GM19395 (cell line): ENCODE data around the gene BUB3.
"Not testable (repeated sequence)": the region's sequence is repeated elsewhere in the genome, so short reads cannot be mapped to it uniquely, and the experiment has no call there.

Source experiments
- ATAC-seq: cut with Tn5 transposase; IDR thresholded peaks from one replicate; pipeline ENCODE4 v1.9.1; 2021; ENCODE audit warnings: mild to moderate bottlenecking, moderate library complexity; ENCODE audit not compliant: unreplicated experiment

BUB3 gene

DNA sequence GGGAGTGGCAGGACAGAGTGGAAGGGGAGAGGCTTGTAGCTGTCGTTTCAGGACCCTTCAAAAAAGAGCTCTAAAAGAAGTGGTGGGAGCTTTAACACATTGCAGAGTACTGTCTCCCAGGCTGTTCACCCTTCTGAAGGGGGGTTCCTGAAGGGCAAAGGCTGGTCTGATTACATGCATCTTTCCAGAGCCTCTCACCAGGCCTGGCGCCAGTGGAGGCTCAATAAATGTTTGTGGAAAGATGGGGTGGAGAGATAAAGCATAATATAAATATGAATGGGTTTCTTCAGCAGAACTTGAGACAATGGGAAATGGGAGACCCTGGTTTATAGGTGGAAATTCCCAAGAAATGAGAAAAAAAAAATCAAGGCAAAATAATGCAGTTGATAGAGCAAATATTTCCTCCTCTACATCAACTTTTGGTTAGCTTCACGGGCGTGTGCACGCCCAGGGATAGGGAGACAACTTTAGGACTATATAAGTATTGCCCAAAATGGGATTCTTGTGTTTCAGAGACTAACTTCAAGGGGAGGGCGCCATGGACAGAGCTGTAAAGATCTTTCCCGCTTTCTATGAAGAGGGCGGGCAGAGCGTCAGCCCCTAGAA, 613 bp upstream of the BUB3 start:
- no peak for ATAC-seq

DNA sequence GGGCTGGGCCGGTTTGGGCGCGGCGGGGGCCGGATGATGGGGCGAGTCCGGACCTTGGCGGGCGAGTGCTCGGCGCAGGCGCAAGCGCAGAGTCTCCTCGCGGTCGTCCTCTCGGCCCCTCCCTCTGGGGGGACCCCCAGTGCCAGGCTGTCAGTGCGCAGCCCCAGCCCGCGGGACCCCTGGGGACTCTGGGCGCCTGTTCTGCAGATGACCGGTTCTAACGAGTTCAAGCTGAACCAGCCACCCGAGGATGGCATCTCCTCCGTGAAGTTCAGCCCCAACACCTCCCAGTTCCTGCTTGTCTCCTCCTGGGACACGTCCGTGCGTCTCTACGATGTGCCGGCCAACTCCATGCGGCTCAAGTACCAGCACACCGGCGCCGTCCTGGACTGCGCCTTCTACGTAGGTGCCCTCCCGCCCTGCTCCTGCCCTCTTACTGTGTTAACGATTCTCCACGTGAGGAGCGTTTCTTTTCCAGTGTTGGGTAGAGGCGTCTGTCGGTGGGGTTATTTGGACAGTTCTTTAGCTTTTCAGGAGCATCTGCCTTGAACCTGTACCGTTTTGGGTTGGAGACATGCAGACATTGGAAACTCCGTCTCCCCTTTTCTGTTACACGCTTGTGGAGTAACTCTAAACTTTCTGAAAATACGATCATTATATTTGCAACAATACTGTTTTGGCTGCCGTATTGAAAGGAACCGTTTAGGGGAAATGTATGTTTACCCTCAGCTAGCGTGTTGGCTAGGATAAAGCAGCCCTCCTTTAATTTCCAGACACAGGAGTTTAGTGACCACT, 706 bp downstream of the BUB3 start:
- ATAC-seq = peak; percentile 49

DNA sequence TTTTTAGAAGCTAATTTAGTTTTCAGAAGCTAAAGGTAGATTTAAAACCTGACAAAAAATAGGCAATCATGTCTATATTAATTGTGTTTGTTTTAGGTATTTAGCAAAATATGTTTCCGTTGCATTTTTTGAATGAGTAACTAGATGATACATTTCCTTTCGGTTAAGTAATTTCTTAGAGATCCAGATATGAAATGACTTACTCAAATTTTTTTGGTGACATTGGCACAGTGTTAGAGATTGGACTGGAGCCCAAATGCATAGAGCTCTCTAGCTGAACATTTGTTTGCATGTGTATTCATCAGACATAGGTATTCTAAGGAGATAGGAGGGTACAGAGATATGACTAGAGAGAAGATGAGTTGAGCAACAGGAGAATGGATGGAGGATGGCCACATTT, 1.9 kb downstream of the BUB3 start:
- ATAC-seq = no peak

DNA sequence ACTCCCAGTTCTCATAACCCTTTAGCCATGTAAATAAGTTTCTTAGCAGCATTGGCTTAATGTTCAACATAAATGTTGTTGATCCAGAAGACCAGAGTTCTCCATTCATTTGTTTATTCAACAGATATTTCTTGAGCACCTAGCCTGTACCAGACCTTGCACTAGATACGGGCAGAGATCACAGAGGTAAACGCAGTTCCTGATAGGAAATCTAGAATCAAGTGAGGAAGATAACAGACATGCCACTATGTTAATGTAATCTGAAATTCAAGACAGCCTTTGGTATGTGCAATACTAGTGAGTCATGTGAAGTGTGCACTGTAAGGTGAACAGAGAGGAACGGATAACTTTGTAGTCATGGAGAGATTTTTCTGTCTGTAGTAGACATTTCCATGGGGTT, 3.0 kb downstream of the BUB3 start:
- no peak for ATAC-seq

DNA sequence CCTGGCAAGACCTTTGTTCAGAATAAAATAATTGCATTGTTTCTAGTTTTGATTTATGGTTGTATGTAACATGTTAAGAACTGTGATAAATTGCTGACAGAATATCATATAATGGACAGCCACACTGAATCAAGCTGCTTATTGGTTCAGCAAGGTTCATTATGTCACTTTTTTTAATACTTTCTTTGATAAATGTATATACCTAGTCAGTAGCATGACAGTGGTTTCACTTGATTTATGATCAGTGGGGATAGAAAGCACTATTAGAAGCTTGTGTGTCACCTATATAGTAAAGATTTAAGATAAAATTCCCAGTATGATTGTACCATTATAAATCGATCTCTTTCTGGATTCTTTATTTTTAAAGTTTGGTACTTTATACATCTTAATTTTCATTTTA, 4.5 kb downstream of the BUB3 start:
- ATAC-seq = no peak

DNA sequence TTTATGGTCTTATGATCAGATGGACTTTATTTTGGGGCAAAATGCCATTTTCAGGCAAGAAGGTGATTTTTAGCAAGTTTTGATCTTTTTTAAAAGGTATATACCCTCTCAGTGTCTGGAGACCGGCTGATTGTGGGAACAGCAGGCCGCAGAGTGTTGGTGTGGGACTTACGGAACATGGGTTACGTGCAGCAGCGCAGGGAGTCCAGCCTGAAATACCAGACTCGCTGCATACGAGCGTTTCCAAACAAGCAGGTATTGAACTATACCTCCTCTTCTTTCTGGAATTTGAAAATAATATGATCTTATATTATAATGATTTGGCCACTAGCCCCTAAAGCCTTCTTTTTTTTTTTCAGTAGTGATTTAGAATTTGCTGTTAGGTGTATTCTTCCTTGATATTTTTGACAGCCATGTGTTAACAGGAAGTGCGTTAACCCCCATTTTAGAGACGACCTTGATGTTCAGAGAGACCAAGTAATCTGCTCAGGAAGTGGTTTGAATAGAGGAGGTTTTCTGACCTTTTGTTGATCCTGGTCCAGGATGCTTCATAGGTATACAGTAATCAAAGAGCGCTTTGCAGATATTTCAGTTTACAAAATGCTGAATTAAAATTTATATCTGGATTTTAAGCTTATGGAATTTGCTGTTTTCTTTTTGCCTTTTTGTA, 6.2 kb downstream of the BUB3 start:
- ATAC-seq = no peak

DNA sequence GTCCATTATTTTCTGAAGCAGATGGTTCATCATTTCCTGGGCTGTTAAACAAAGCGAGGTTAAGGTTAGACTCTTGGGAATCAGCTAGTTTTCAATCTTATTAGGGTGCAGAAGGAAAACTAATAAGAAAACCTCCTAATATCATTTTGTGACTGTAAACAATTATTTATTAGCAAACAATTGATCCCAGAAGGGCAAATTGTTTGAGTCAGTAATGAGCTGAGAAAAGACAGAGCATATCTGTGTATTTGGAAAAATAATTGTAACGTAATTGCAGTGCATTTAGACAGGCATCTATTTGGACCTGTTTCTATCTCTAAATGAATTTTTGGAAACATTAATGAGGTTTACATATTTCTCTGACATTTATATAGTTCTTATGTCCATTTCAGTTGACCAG, 10.1 kb downstream of the BUB3 start:
- no peak for ATAC-seq

DNA sequence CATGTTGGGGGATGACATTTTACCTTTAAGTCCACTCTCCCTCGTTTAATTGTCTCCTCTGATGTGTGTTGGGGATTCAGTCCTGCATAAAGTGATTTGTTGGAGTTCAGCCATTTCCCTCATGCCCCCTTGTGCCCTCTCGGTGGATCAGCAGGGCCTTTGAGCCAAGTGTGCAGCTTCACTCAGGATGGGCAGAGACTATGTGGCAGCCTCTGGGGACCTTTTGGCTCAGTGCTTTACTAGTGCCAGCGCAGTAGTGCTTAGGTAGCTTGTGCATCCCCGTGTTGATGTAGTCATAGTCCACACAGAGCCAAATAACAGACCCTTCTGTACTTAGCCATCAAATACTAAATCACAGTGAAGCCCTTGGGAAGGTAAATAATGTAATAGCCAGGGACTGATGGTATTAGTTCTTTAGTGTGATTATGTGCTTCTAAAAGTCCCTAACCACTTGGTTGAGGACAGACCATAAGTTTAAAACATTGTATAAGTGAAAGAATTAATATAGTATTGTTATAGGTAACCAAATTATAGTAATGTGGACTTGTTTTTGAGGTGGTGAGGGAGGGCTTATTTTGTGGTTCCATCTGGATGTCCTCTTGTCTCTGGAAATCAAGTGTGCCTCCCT, 11.4 kb downstream of the BUB3 start:
- no peak for ATAC-seq

DNA sequence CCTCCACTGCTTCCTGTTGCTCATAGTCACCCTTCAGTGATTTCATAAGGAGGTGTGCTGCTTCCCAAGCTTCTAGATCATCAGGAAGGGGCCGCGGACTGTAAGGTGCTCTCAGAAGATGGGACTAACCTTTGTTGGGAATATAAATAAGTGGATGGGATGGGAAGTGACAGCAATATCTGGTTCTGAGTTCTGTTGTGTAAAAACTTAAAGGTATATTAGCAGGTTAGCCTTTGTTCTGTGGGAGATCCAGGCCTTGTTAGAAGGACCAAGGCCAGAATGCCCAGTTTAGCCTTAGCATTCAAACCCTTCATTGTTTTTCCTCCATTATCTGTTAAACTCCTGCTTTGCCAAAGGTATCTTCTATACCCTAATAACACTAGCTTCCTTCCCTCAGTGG, 12.4 kb downstream of the BUB3 start:
- no peak for ATAC-seq

DNA sequence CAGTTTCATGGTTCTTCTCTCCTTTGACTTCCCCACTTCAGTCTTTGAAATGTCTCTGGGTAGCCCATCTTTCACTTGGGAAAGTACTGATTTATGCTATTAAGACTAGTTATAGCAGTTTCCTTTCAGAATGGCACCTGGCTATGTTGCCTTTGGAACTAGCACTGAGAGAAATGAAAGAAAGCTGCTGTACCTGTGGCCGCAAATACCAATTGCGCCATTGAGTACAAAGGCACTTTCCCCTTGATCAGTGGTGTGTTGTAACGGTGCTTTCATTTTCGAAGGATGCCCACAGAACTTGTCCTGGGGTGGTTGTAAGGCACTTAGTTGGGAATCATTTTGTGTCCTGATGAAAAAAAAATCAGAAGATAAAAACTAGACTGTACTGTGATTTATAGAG, 16.8 kb downstream of the BUB3 start:
- ATAC-seq = no peak

DNA sequence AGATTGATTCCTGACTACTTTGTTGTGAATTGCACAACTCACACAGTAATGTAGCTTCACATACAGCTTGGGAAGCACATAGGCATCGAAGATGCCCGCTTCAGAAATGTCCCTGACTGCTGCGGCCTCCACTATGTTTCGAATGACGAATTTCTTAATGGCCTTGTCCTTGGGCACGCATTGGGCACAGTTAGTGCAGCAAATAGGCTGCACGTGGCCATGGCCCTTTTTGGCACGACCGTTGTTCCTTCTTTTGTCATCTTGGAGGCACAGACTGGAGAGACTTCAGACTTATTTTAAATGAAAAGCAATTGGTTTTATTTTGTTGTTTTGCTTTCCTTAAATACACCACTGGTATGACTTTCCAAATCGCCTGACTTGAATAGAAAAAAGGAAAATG, 17.4 kb downstream of the BUB3 start:
- not testable (repeated sequence) for ATAC-seq

DNA sequence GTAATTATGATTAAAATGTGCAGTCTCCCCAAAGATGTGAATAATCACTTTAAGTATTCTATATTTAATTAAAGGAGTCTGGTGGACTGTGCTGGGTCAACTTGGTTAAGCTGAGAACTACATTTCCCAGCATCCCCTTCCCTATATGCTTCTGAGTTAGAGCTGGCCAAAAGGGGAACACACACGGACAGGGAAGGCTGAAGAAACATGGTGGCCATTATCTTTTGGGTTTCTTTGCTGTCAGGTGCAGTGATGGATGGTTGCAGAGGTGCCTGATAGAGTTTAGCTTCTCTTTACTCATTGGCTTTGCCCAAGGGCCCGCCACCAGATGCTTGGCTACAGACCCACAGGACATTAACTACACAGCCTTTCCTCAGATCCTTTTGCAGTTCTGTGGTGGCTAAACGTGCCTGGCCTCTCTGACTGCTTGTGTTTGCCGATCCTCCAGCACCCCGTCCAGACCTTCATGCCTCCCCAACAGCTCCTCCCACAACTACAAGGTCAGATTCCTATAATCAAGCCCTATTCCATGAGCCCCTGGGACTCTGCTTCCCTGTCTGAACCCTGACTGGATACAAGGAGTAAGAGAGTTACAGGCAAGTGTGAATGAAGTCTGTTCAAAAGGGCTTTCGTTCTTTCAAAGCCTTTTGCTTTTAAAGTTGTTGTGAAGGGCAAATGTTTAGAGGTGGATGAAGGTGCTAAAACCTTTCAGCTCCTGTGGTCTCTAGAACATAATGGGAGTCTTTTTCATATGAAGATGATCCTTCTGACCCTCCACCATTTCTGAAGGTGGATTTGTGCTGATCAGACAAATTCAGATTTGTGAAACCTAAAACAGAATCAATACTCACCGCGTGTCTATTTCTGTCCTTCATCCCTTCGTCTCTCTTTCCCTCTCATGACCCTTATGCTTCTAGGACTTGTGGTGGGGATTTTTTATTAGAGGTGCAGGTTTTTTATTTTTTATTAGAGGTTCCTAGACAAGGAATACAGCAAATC, 21.5 kb downstream of the BUB3 start:
- no peak for ATAC-seq

DNA sequence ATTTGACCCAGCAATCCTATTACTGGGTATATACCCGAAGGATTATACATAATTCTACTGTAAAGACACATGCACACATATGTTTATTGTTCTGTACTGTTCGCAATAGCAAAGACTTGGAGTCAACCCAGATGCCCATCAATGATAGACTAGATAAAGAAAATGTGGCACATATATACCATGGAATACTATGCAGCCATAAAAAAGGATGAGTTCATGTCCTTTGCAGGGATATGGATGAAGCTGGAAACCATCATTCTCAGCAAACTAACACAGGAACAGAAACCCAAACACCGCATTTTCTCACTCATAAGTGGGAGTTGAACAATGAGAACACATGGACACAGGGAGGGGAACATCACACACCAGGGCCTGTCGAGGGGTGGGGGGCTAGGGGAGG, 24.2 kb downstream of the BUB3 start:
- not testable (repeated sequence) for ATAC-seq

DNA sequence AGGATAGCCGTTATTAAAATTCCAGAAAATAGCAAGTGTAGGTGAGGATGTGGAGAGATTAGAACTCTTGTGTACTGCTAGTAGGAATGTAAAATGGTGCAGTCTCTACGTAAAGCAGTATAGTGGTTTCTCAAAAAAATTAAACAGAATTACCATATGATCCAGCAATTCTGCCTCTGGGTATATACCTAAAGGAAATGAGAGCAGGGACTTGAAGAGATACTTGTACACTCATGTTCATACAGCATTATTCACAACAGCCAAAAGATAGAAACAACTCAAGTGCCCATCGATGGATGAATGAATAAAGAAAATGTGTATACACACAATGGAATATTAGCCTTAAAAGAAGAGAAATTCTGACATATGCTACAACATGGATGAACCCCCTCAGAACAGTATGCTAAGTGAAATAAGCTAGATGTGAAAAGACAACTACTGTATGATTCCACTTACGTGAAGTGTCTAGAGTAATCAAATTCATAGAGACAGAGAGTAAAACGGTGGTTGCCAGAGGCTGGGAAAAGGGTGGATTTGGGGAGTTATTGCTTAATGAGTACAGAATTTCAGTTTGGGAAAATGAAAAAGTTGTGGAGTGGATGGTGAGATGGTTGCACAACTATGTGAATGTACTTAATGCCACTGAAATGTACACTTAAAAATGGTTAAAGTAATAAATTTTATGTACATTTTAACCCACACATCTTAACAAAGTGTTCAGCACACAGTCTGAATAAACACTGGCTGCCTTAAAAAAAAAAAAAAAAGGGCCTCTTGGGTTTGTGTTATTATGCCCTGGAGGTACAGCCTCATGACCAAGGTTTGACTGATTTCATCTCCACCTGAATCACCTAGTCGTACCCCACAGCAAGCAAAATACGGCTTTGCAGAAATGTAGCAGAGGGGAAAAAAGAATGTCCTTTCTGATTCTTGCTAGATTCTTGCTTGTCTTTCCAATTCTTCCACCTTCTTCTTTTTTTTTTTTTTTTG, 26.2 kb downstream of the BUB3 start:
- no peak for ATAC-seq

DNA sequence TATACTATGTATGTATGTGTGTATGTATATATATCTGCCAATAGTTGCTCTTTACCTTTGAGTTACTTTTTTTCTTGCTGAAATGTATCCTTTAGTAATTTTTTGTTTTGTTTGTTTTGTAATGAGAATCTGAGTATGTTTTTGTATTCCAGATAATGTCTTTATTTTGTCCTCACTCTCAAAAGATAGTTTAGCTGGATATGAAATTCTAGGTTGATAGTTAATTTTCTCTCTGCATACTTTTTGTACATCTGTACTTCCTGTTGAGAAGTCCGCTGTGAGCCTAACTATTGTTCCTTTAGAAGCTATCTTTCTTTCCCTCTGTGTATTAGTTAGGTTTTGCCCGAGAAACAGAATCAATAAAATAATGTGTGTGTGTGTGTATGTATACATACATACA, 29.5 kb downstream of the BUB3 start:
- no peak for ATAC-seq

DNA sequence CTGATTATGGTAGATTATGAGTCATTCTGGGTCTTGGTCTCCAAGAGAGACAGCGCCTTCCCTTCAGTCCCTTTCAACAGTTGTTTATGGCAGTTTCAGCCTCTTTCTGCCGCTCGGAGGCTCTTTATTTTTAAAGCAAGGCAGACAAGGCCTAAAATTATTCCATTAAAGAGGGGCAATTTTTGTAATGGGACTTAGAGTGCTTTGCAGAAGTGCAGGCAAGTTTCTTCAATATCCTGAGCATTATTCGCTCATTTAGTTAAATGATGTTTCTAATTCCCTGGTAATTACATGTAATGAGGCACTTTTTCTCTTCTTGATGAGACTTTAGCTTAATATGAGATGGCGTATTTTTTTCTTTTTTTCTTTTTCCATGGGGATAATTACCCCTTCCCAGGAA, 33.6 kb downstream of the BUB3 start:
- ATAC-seq = no peak

DNA sequence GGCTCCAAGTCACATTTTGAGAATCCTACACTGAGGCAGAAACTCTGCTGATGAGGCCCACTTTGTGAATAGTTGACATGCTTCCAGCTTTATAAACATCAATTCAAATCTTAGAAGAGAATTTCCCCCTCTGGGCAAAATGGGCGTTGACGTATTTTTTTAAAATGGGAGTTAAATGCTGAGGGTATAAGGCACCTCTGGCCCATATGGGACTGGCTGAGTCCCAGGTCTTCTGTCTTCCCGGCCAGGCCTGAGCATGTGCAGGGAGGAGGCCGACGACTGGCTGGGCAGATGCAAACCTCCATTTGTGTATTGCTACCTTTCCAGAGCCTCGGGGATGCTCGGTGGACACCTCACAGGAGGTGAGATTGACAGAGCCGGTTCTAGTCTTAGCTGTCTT, 37.7 kb downstream of the BUB3 start:
- no peak for ATAC-seq

DNA sequence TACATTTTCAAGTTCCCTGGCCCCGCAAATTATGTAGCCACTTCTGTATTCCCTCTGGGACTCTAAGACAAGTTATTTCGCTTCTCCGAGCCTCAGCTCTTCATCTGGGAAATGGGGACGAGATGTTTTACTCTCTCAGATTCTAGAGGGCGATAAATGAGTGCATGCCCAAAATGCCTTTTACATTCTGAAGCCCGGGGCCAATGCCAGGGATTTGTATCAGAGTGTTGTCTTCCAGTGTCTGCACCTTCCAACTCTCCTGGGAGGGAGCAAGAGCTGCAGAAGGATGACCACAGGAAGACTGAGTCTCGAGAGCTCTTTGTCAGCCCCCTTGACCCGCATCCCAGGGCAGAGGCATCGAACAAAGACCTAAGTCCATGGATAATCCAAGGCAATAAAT, 39.9 kb downstream of the BUB3 start:
- ATAC-seq = no peak

DNA sequence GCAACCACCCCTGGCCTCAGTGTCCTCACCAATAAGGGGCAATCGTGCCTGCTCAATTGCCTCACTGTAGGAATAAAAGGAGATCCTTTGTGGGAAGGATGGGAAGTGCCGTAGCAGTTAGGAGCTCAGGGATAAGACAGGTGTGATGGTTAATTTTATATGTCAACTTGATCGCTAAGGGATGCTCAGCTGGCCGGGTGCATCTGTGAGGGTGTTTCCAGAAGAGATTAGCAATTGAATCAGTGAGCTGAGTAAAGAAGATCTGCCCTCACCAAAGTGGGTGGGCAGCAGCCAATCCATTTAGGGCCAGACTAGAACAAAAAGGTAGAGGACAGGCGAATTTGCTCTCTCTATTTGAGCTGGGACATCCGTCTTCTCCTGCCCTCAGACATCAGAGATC, 46.3 kb downstream of the BUB3 start:
- ATAC-seq = no peak
